Endothelial cell of umbilical vein (primary cell): ENCODE measurements around the gene VIPR2. TPM values are rescaled to one million over a fixed set of nuclear protein-coding genes. Genes with fewer than 3 reads are reported as not detected.
"Not testable (repeated sequence)": the region's sequence is repeated elsewhere in the genome, so short reads cannot be mapped to it uniquely, and the experiment has no call there.

Experiments used
- BruUV-seq: library from RNA; stranded (reverse); fragments of 400-500 nt; replicated peaks from 2 replicates; lab custom pipeline; 2021; lab: Mats Ljungman, UMichigan
- CTCF ChIA-PET: fragments of 300-600, 350-600 bp; sonication (Branson Sonifier 250); formaldehyde crosslinking; loops from one replicate; lab custom pipeline; 2021; ENCODE audit warnings: antibody characterized with exemption, inconsistent platforms; lab: Charles Lee
- POLR2A ChIA-PET: fragments of 300-600, 350-600 bp; sonication (Branson Sonifier 250); formaldehyde crosslinking; loops from one replicate; lab custom pipeline; 2021; ENCODE audit warnings: antibody characterized with exemption, inconsistent platforms; lab: Charles Lee
- DNase-seq: peaks from one replicate; pipeline ENCODE4 v3.0.0-alpha.2; 2011; ENCODE audit warnings: low read depth, low spot score
- FAIRE-seq: peaks from 2 replicates; lab custom pipeline; 2011; peaks lifted over from hg19 to GRCh38; lab: Jason Lieb, UNC
- H2AFZ ChIP-seq: 2 replicates; pipeline ENCODE4 v1.6.0; 2012; ENCODE audit warnings: low read depth, low read length, control low read depth, inconsistent platforms
- H3K27ac ChIP-seq: 2 replicates; pipeline ENCODE4 v1.5.1; 2011; ENCODE audit warnings: low read depth, mild to moderate bottlenecking, control low read depth, low read length, moderate library complexity; ENCODE audit not compliant: insufficient read depth
- H3K27me3 ChIP-seq, 2 experiments: 2 replicates each; pipeline versions ENCODE4 v1.6.0 to v1.6.1; 2011; ENCODE audit warnings: low read length in 2 of 2, mixed read lengths in 1 of 2; ENCODE audit not compliant: control insufficient read depth in 2 of 2, insufficient read depth in 2 of 2
- H3K36me3 ChIP-seq, 2 experiments: 2 replicates in 1 of 2; 3 replicates in 1 of 2; pipeline ENCODE4 v1.5.1; 2011; ENCODE audit warnings: low read length in 2 of 2, mild to moderate bottlenecking in 1 of 2, moderate library complexity in 1 of 2; ENCODE audit not compliant: control insufficient read depth in 2 of 2, insufficient read depth in 2 of 2; ENCODE audit errors: extremely low read depth in 1 of 2
- H3K4me1 ChIP-seq: 3 replicates; pipeline ENCODE4 v1.5.1; 2011; ENCODE audit warnings: mild to moderate bottlenecking, low read length; ENCODE audit not compliant: control insufficient read depth, insufficient read depth; ENCODE audit errors: extremely low read depth
- H3K4me2 ChIP-seq: 2 replicates; pipeline ENCODE4 v1.6.1; 2011; ENCODE audit warnings: low read length, control low read depth, mixed read lengths; ENCODE audit not compliant: insufficient read depth
- H3K4me3 ChIP-seq, 3 experiments: fragments of 200-600 bp in 1 of 3; sonication (generic), shearing (Covaris generic) in 1 of 3; replicated peaks in 1 of 3; 2 replicates each; pipeline ENCODE4 v1.5.1; 2011 to 2016; ENCODE audit warnings: control low read depth in 3 of 3, low read length in 3 of 3, mild to moderate bottlenecking in 2 of 3, inconsistent platforms in 1 of 3, low read depth in 1 of 3, moderate library complexity in 1 of 3; ENCODE audit not compliant: insufficient read depth in 1 of 3
- H3K79me2 ChIP-seq: 2 replicates; pipeline ENCODE4 v1.6.0; 2012; ENCODE audit warnings: low read length, inconsistent platforms; ENCODE audit not compliant: control insufficient read depth, insufficient read depth
- H3K9ac ChIP-seq: replicated peaks from 2 replicates; pipeline ENCODE3; 2011; ENCODE audit warnings: low read length, control low read depth; ENCODE audit not compliant: insufficient read depth; ENCODE audit errors: extremely low read depth
- H3K9me1 ChIP-seq: replicated peaks from 3 replicates; pipeline ENCODE4 v1.6.0; 2011; ENCODE audit warnings: mild to moderate bottlenecking, low read length; ENCODE audit not compliant: control insufficient read depth, insufficient read depth; ENCODE audit errors: extremely low read depth
- H3K9me3 ChIP-seq: replicated peaks from 2 replicates; pipeline ENCODE4 v1.5.1; 2012; ENCODE audit warnings: low read length, inconsistent platforms; ENCODE audit not compliant: control insufficient read depth, insufficient read depth
- H4K20me1 ChIP-seq: replicated peaks from 2 replicates; pipeline ENCODE3; 2011; ENCODE audit warnings: mild to moderate bottlenecking, low read length; ENCODE audit not compliant: control insufficient read depth, insufficient read depth; ENCODE audit errors: extremely low read depth
- EZH2 ChIP-seq: IDR thresholded peaks from 2 replicates; pipeline ENCODE4 v1.6.1; 2012; ENCODE audit warnings: borderline replicate concordance, low read depth, mild to moderate bottlenecking, moderate library complexity, low read length, inconsistent platforms; ENCODE audit not compliant: severe bottlenecking
- FOS ChIP-seq: IDR thresholded peaks from 2 replicates; pipeline ENCODE4 v1.6.1; 2011; ENCODE audit warnings: mild to moderate bottlenecking, low read length, moderate library complexity, borderline replicate concordance; ENCODE audit not compliant: insufficient read depth
- GATA2 ChIP-seq: IDR thresholded peaks from 2 replicates; pipeline ENCODE4 v1.7.0; 2011; ENCODE audit warnings: low read depth, mild to moderate bottlenecking, moderate library complexity, mixed read lengths, low read length; ENCODE audit not compliant: insufficient read length, insufficient read depth
- JUN ChIP-seq: IDR thresholded peaks from 2 replicates; pipeline ENCODE4 v1.6.1; 2011; ENCODE audit warnings: borderline replicate concordance, low read depth; ENCODE audit not compliant: insufficient read length, insufficient read depth
- MAX ChIP-seq: IDR thresholded peaks from 2 replicates; pipeline ENCODE4 v1.6.1; 2011; ENCODE audit not compliant: insufficient read depth, insufficient read length
- MYC ChIP-seq: IDR thresholded peaks from one replicate; pipeline ENCODE4 v1.6.1; 2011; ENCODE audit warnings: mild to moderate bottlenecking, low read depth, low read length
- POLR2A ChIP-seq: IDR thresholded peaks from 2 replicates; pipeline ENCODE4 v1.6.1; 2012; ENCODE audit warnings: low read depth, mild to moderate bottlenecking, control low read depth, low read length
- POLR2AphosphoS5 ChIP-seq: IDR thresholded peaks from 2 replicates; pipeline ENCODE4 v1.6.1; 2012; ENCODE audit warnings: low read depth, mild to moderate bottlenecking, control low read depth, low read length, moderate library complexity; ENCODE audit not compliant: insufficient read depth
- dilution Hi-C: fragments of 300-500 bp; cut with MboI; formaldehyde crosslinking; loops from one replicate; pipeline ENCODE4 v1.15.0; 2019; ENCODE audit warnings: low sequenced_read_pairs; ENCODE audit not compliant: extremely low pct_ligation_motif_present
- intact Hi-C: fragments of 100-400 bp; cut with micrococcal nuclease; formaldehyde crosslinking; loops from one replicate; pipeline ENCODE4 v1.10.0; 2022
- polyA plus RNA-seq, 4 experiments: library from polyadenylated mRNA; depleted of rRNA in 3 of 4; stranded (reverse) in 3 of 4; unstranded in 1 of 4; fragments of >200 nt; gene quantifications; 2 replicates each; pipeline versions ENCODE4 v1.2.1 to v1.2.3, GENCODE V29; 2011 to 2012; ENCODE audit warnings: missing spikeins in 1 of 4
- total RNA-seq: library from RNA; stranded (reverse); gene quantifications from 2 replicates; pipeline ENCODE4 v1.2.3, GENCODE V29; 2021
- TF ChIP-seq, protein P1 (sequence below), 2 donors: IDR thresholded peaks; 1 replicate in 1 of 2; 2 replicates in 1 of 2; pipeline ENCODE4 v1.5.1; 2011; ENCODE audit warnings: low read length in 2 of 2, mild to moderate bottlenecking in 2 of 2, moderate library complexity in 2 of 2, control low read depth in 1 of 2, inconsistent platforms in 1 of 2, low read depth in 1 of 2; ENCODE audit not compliant: insufficient read depth in 1 of 2; ENCODE audit errors: extremely low read depth in 1 of 2

VIPR2 gene
- total and polyA plus RNA-seq, 2 donors (not counting 3 experiments of a cell fraction or from before 2014, with no cell fraction given), result not detected

DNA sequence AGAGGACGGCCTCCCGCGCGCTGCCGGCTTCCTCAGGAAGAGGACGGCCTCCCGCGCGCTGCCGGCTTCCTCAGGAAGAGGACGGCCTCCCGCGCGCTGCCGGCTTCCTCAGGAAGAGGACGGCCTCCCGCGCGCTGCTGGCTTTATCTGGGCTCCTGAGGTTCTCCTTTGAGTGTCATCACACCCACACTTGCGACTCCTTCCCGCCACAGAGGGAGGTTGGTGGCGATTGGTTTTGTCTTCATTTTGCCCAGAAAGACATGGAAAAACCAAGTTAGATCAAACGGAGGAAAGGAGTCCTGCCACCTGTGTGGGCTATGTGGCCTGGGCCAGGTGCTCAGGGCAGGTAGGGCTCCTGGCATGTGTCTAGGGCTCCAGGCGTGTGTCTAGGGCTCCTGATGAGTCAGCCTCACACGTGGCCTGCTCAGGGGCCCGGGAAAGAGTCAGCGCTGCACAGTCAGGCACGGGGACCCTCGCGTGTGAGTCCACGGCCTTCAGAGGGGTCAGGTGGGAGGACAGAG, 138.0 kb downstream of the VIPR2 start:
- H3K4me3 ChIP-seq, result no peak overlapping the region
- no TSS peak for BruUV-seq
- dilution Hi-C loops, result no loop called here

GRCh38 chr7:159006022-159006609, 138.6 kb downstream of the VIPR2 start:
- intact Hi-C loops, H3K27me3 ChIP-seq, H3K4me3 ChIP-seq, H3K9me3 ChIP-seq, BruUV-seq, H2AFZ ChIP-seq, H3K79me2 ChIP-seq, H3K9ac ChIP-seq, H3K9me1 ChIP-seq, dilution Hi-C loops, H3K36me3 ChIP-seq, DNase-seq, H3K4me2 ChIP-seq, H4K20me1 ChIP-seq, CTCF ChIA-PET, H3K27ac ChIP-seq, H3K4me1 ChIP-seq, POLR2A ChIA-PET, FAIRE-seq: not testable (repeated sequence)

More for the DNA sequence above, 138.0 kb downstream of the VIPR2 start:
- Histone ChIP-seq H3K27me3 (no peaks in the 10 kb centered on the region), H3K27ac (no peak overlapping the region), H3K79me2 (no peaks in the 10 kb centered on the region), H3K36me3 (no peaks in the 10 kb centered on the region), H3K9ac (no peak overlapping the region), H3K9me3 (peaks cover 2% of the 10 kb centered on the region), H2AFZ (no peak overlapping the region), H4K20me1 (no peaks in the 10 kb centered on the region), H3K4me2 (no peak overlapping the region), H3K9me1 (no peaks in the 10 kb centered on the region), H3K4me1 (no peaks in the 10 kb centered on the region)
- no peak for TF ChIP-seq JUN
- TF ChIP-seq GATA2, result no peak
- TF ChIP-seq POLR2A, result no peak
- no peak for TF ChIP-seq MYC
- no peak for TF ChIP-seq POLR2AphosphoS5
- TF ChIP-seq, protein P1, sequence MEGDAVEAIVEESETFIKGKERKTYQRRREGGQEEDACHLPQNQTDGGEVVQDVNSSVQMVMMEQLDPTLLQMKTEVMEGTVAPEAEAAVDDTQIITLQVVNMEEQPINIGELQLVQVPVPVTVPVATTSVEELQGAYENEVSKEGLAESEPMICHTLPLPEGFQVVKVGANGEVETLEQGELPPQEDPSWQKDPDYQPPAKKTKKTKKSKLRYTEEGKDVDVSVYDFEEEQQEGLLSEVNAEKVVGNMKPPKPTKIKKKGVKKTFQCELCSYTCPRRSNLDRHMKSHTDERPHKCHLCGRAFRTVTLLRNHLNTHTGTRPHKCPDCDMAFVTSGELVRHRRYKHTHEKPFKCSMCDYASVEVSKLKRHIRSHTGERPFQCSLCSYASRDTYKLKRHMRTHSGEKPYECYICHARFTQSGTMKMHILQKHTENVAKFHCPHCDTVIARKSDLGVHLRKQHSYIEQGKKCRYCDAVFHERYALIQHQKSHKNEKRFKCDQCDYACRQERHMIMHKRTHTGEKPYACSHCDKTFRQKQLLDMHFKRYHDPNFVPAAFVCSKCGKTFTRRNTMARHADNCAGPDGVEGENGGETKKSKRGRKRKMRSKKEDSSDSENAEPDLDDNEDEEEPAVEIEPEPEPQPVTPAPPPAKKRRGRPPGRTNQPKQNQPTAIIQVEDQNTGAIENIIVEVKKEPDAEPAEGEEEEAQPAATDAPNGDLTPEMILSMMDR (IDR thresholded peaks at IDR 0.05; ENCODE audit: extremely low read depth in 1 of 2, insufficient read depth in 1 of 2, low read depth in 1 of 2, low read length in 2 of 2), result no peak
- TF ChIP-seq FOS, result no peak
- TF ChIP-seq EZH2, result no peak
- no peak for TF ChIP-seq MAX
- FAIRE-seq (no peak), DNase-seq (no peak)
- ChIA-PET POLR2A (no interaction called here), CTCF (no interaction called here)
- intact Hi-C loops, result no loop called here
